SW480 (cell line): ENCODE results near the gene PLSCR4.
A peak's percentile ranks its signal among the peaks of the same experiment; 100 is the strongest.

Experiments used
- DNase-seq: peaks from one replicate; pipeline ENCODE4 v3.0.0-alpha.2; 2016; ENCODE audit warnings: low spot score

PLSCR4 gene

GRCh38 chr3:146160964-146161662 is 89.8 kb downstream of the PLSCR4 start, which contains the start of gene PLOD2:
PLOD2 (minus strand) TSS chr3:146161184; CDS start chr3:146160989, 195 bp downstream.
- peak; percentile 35 for DNase-seq

- DNase-seq = peak; percentile 73
Observed at GRCh38 chr3:146160321-146160963, 90.5 kb downstream of the PLSCR4 start.

GRCh38 chr3:146159616-146160320 is 91.1 kb downstream of the PLSCR4 start:
- DNase-seq = no peak

GRCh38 chr3:146159037-146159436 is 91.9 kb downstream of the PLSCR4 start:
- DNase-seq = no peak

GRCh38 chr3:146157325-146158060 is 93.4 kb downstream of the PLSCR4 start:
- no peak for DNase-seq

GRCh38 chr3:146156666-146157314 is 94.1 kb downstream of the PLSCR4 start:
- no peak for DNase-seq

- no peak for DNase-seq
Observed at GRCh38 chr3:146156095-146156494, 94.8 kb downstream of the PLSCR4 start.

GRCh38 chr3:146154995-146155394 is 95.9 kb downstream of the PLSCR4 start:
- DNase-seq = no peak

GRCh38 chr3:146154316-146154715 is 96.6 kb downstream of the PLSCR4 start:
- DNase-seq = no peak

GRCh38 chr3:146153429-146153828 is 97.5 kb downstream of the PLSCR4 start:
- no peak for DNase-seq

- no peak for DNase-seq
Observed at GRCh38 chr3:146152834-146153233, 98.1 kb downstream of the PLSCR4 start.

GRCh38 chr3:146148468-146148931 is 102.4 kb downstream of the PLSCR4 start:
- no peak for DNase-seq

- DNase-seq = no peak
Observed at GRCh38 chr3:146145642-146146041, 105.3 kb downstream of the PLSCR4 start.

GRCh38 chr3:146142757-146143156 is 108.1 kb downstream of the PLSCR4 start:
- no peak for DNase-seq
